VCaP (cell line): ENCODE results near the gene ENAH.

Experiments used
- H3K27ac ChIP-seq: fragments of 450-650 bp; 2 replicates; pipeline ENCODE4 v1.5.1; 2017
- CTCF ChIP-seq: fragments of 450-650 bp; conservative IDR thresholded peaks from 2 replicates; pipeline ENCODE4 v1.5.1; 2017; ENCODE audit warnings: mild to moderate bottlenecking, moderate library complexity

Gene ENAH

GRCh38 chr1:225694151-225694603, 41.3 kb upstream of the ENAH start:
- H3K27ac ChIP-seq = peak overlapping the region; percentile 55
- TF ChIP-seq CTCF = no peak

GRCh38 chr1:225693697-225694096, 40.8 kb upstream of the ENAH start:
- H3K27ac ChIP-seq = peak overlapping the region; percentile 55

GRCh38 chr1:225693085-225693696, 40.3 kb upstream of the ENAH start:
- H3K27ac ChIP-seq = peak overlapping the region; percentile 55; the same call in 1 of the 2 replicates
- TF ChIP-seq CTCF = no peak

GRCh38 chr1:225692517-225692879, 39.6 kb upstream of the ENAH start:
- H3K27ac ChIP-seq = no peak overlapping the region
- no peak for TF ChIP-seq CTCF

GRCh38 chr1:225691861-225692516, 39.1 kb upstream of the ENAH start:
- no peak overlapping the region for H3K27ac ChIP-seq

GRCh38 chr1:225691377-225691776, 38.5 kb upstream of the ENAH start:
- no peak for TF ChIP-seq CTCF
- H3K27ac ChIP-seq = no peak overlapping the region

More at GRCh38 chr1:225691861-225692516, 39.1 kb upstream of the ENAH start:
- no peak for TF ChIP-seq CTCF

- no peak overlapping the region for H3K27ac ChIP-seq
- TF ChIP-seq CTCF = no peak
Observed at GRCh38 chr1:225689882-225690459, 37.0 kb upstream of the ENAH start.

- TF ChIP-seq CTCF = no peak
Observed at GRCh38 chr1:225688345-225688744, 35.4 kb upstream of the ENAH start.

More at GRCh38 chr1:225688345-225688744, 35.4 kb upstream of the ENAH start:
- H3K27ac ChIP-seq = no peak overlapping the region
